Activated naive CD4-positive, alpha-beta T cell treated with anti-CD3 and anti-CD28 coated beads, Interleukin-2, amount 50 U/mL, for 16 hours (primary cell): ENCODE results near the gene ELMOD2.

Experiments used
- DNase-seq: peaks from one replicate; pipeline ENCODE4 v3.0.0-alpha.2; 2020

ELMOD2 gene

DNA sequence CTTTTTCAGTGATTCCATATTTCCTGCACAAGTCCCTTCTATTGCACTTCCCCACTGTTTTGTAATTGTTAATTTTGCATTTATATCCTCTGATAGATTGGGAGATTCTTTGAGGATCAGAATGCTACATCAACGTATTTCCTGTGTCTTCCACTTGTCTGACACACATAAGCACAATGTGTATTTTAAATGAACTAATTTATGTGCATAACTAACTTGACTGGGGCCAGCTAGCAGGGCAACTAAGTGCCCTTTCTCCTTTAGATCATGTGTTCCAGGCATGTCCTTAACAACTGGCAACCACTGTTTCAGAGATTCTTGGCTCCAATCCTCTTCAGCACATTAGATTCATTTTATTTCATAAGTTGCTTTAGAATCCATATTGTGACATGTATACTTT, 60.5 kb downstream of the ELMOD2 start:
- DNase-seq = no peak

GRCh38 chr4:140595065-140595464, 71.1 kb downstream of the ELMOD2 start:
- no peak for DNase-seq

- DNase-seq = no peak
Observed at GRCh38 chr4:140600408-140600807, 76.4 kb downstream of the ELMOD2 start.

DNA sequence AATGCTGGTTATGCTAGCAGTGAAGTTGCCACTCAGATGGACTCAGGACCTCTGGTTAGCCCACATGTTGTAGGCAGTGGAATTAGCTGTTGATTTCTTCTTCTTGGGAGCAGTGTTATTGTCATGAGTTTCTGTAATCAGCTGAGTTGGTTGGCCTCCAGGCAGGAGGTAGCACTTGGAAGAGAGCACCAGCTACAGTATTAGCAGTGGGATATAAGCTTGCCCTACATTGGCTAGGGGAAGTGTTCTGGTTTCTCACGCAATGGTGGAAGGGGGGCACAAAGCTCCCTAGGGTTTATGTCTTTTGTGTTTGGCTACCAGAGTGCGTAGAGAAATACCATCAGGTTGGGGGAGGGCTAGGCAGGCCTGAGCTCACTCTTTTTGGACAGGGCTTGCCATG, 78.7 kb downstream of the ELMOD2 start:
- DNase-seq = no peak

DNA sequence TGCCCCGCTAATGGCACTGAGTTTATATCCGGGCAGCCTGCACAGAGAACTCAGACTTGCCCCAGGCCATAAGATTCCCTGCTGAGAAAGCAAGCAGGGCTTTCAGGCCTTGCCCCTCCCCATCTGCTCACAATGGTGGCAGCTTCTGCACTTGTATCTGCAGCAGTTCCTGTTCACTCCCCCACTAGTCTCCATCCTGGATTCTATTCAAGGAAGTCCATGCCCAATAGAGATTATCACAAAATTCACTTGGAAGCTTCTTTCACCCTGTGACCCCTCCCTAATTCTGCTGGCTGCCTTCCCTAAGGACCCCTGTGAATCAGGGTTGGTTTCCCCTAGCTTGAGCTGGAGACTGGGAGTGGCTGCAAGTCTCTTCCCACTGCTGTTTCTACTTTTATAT, 79.3 kb downstream of the ELMOD2 start:
- no peak for DNase-seq
